Measurements from ENCODE around the gene TMEM135.

The TMEM135 gene

GRCh38 chr11:87173185-87174039 lies 135.7 kb downstream of the TMEM135 start:
- Histone ChIP-seq H3K4me2 (ENCODE audit: low read length) (no peak overlapping the region), H3K9me3 (ENCODE audit: control insufficient read depth, insufficient read depth, low read length) (no peaks in the 10 kb centered on the region), H3K4me1 (ENCODE audit: control insufficient read depth, low read length) (no peaks in the 10 kb centered on the region), H3K4me3 (ENCODE audit: low read length) (no peak overlapping the region), H3F3A (ENCODE audit: control insufficient read depth, insufficient read depth) (no peaks in the 10 kb centered on the region), H3K27ac (ENCODE audit: low read depth, low read length) (no peak overlapping the region), H4K20me1 (ENCODE audit: control insufficient read depth, insufficient read depth, low read depth, low read length) (no peaks in the 10 kb centered on the region), H3K9me2 (replicated peaks; ENCODE audit: control insufficient read depth, low read length) (no peaks in the 10 kb centered on the region), H3K79me2 (ENCODE audit: control insufficient read depth, low read length) (no peaks in the 10 kb centered on the region), H3K27me3 (ENCODE audit: control insufficient read depth, low read length) (no peaks in the 10 kb centered on the region), H3K36me3 (ENCODE audit: control insufficient read depth, low read length) (no peaks in the 10 kb centered on the region)
- no peak for TF ChIP-seq EZH2phosphoT487 (IDR thresholded peaks at IDR 0.05; ENCODE audit: borderline replicate concordance, low read length)
- TF ChIP-seq, protein P1, sequence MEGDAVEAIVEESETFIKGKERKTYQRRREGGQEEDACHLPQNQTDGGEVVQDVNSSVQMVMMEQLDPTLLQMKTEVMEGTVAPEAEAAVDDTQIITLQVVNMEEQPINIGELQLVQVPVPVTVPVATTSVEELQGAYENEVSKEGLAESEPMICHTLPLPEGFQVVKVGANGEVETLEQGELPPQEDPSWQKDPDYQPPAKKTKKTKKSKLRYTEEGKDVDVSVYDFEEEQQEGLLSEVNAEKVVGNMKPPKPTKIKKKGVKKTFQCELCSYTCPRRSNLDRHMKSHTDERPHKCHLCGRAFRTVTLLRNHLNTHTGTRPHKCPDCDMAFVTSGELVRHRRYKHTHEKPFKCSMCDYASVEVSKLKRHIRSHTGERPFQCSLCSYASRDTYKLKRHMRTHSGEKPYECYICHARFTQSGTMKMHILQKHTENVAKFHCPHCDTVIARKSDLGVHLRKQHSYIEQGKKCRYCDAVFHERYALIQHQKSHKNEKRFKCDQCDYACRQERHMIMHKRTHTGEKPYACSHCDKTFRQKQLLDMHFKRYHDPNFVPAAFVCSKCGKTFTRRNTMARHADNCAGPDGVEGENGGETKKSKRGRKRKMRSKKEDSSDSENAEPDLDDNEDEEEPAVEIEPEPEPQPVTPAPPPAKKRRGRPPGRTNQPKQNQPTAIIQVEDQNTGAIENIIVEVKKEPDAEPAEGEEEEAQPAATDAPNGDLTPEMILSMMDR (IDR thresholded peaks at IDR 0.05; ENCODE audit: low read depth, low read length, poor library complexity, severe bottlenecking), result no peak

DNA sequence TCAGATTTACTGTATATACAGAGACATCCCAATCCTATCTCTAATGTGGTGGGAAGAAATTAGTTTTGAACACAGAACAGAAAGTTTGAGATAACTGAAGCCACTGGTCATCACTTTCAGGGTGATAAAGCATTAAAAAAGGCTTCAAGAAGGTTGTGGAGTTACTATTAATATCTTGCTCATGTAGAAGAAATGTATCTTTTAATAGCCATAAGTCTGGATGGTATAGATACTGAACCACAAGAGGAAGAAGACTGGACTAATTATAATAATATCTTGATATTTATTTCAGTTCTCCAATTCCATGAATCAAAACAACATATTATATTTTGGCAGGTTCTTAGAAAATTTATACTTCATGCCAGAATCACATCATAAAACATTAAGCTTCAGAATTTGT lies 137.1 kb downstream of the TMEM135 start:
- Histone ChIP-seq H3K27ac (ENCODE audit: low read depth, low read length) (no peak overlapping the region), H3K4me3 (ENCODE audit: low read length) (no peak overlapping the region), H3K4me1 (ENCODE audit: control insufficient read depth, low read length) (no peaks in the 10 kb centered on the region), H3K9me2 (replicated peaks; ENCODE audit: control insufficient read depth, low read length) (no peaks in the 10 kb centered on the region), H3K27me3 (ENCODE audit: control insufficient read depth, low read length) (no peaks in the 10 kb centered on the region), H3K4me2 (ENCODE audit: low read length) (no peak overlapping the region), H3K9me3 (ENCODE audit: control insufficient read depth, insufficient read depth, low read length) (no peaks in the 10 kb centered on the region), H3K79me2 (ENCODE audit: control insufficient read depth, low read length) (no peaks in the 10 kb centered on the region), H3K36me3 (ENCODE audit: control insufficient read depth, low read length) (no peaks in the 10 kb centered on the region), H3F3A (ENCODE audit: control insufficient read depth, insufficient read depth) (no peaks in the 10 kb centered on the region), H4K20me1 (ENCODE audit: control insufficient read depth, insufficient read depth, low read depth, low read length) (no peaks in the 10 kb centered on the region)
- TF ChIP-seq, protein P1 (IDR thresholded peaks at IDR 0.05; ENCODE audit: low read depth, low read length, poor library complexity, severe bottlenecking), result no peak
- TF ChIP-seq EZH2phosphoT487 (IDR thresholded peaks at IDR 0.05; ENCODE audit: borderline replicate concordance, low read length), result no peak

GRCh38 chr11:87176044-87176443 lies 138.3 kb downstream of the TMEM135 start:
- H3K4me2 ChIP-seq (ENCODE audit: low read length), result no peak overlapping the region
- no peaks in the 10 kb centered on the region for H4K20me1 ChIP-seq (ENCODE audit: control insufficient read depth, insufficient read depth, low read depth, low read length)
- TF ChIP-seq, protein P1 (IDR thresholded peaks at IDR 0.05; ENCODE audit: low read depth, low read length, poor library complexity, severe bottlenecking), result no peak
- TF ChIP-seq EZH2phosphoT487 (IDR thresholded peaks at IDR 0.05; ENCODE audit: borderline replicate concordance, low read length), result no peak
- no peaks in the 10 kb centered on the region for H3K9me3 ChIP-seq (ENCODE audit: control insufficient read depth, insufficient read depth, low read length)
- H3K4me1 ChIP-seq (ENCODE audit: control insufficient read depth, low read length), result no peaks in the 10 kb centered on the region
- no peaks in the 10 kb centered on the region for H3K36me3 ChIP-seq (ENCODE audit: control insufficient read depth, low read length)
- no peak overlapping the region for H3K27ac ChIP-seq (ENCODE audit: low read depth, low read length)
- no peaks in the 10 kb centered on the region for H3K9me2 ChIP-seq (replicated peaks; ENCODE audit: control insufficient read depth, low read length)
- H3K79me2 ChIP-seq (ENCODE audit: control insufficient read depth, low read length), result no peaks in the 10 kb centered on the region
- H3K4me3 ChIP-seq (ENCODE audit: low read length), result no peak overlapping the region
- H3F3A ChIP-seq (ENCODE audit: control insufficient read depth, insufficient read depth), result no peaks in the 10 kb centered on the region
- H3K27me3 ChIP-seq (ENCODE audit: control insufficient read depth, low read length), result no peaks in the 10 kb centered on the region
